ENCODE data around the gene RAET1G. TPM values are rescaled to one million over a fixed set of nuclear protein-coding genes. Genes with fewer than 3 reads are reported as not detected.
A peak's percentile ranks its signal among the peaks of the same experiment; 100 is the strongest.

RAET1G gene
- total RNA-seq, 4 donors from 2014 or later, result 1.4 TPM; not detected in 3

- no peak for TF ChIP-seq CTCF (IDR thresholded peaks at IDR 0.05)
- DNase-seq, result no peak
- Histone ChIP-seq H3K27ac (no peak overlapping the region), H3K9me3 (no peaks in the 10 kb centered on the region), H3K4me3 (no peak overlapping the region), H3K4me1 (no peaks in the 10 kb centered on the region), H3K36me3 (no peaks in the 10 kb centered on the region), H3K27me3 (no peaks in the 10 kb centered on the region)
- intact Hi-C loops (cut with DNase I; ENCODE audit: low total_unique reads), result no loop called here
Observed at GRCh38 chr6:149888093-149888492, 34.8 kb downstream of the RAET1G start.

GRCh38 chr6:149887343-149887742 lies 35.6 kb downstream of the RAET1G start:
- no peak for DNase-seq
- Histone ChIP-seq H3K4me3 (no peak overlapping the region), H3K9me3 (no peaks in the 10 kb centered on the region), H3K27ac (no peak overlapping the region), H3K36me3 (no peaks in the 10 kb centered on the region), H3K27me3 (no peaks in the 10 kb centered on the region), H3K4me1 (no peaks in the 10 kb centered on the region)
- no peak for TF ChIP-seq CTCF (IDR thresholded peaks at IDR 0.05)
- TF ChIP-seq POLR2A (IDR thresholded peaks at IDR 0.05), result no peak
- intact Hi-C loops (cut with DNase I; ENCODE audit: low total_unique reads), result no loop called here

DNA sequence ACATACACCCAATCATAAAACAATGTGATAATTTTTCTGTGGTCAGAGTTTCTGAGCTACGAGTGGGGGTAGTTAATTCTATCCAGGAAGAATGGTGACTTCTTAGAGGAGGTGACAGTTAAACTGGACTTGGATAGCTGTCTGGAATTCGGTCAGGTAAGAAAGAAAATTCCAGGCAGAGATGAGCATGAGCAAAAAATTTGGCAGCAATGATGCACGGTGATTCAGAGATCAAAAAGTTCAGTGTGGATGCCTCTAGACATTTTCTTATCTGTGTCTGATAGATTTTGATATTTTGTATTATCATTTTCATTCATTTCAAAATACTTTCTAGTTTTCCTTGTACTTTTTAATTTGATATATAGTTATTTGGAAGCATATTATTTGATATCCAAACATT lies 37.0 kb downstream of the RAET1G start:
- Histone ChIP-seq H3K27me3 (no peaks in the 10 kb centered on the region), H3K9me3 (no peaks in the 10 kb centered on the region), H3K36me3 (no peaks in the 10 kb centered on the region), H3K4me1 (no peaks in the 10 kb centered on the region), H3K4me3 (no peak overlapping the region), H3K27ac (no peak overlapping the region)
- intact Hi-C loops (cut with DNase I; ENCODE audit: low total_unique reads), result no loop called here
- DNase-seq, result no peak
- TF ChIP-seq CTCF (IDR thresholded peaks at IDR 0.05), result no peak
- no peak for TF ChIP-seq POLR2A (IDR thresholded peaks at IDR 0.05)

GRCh38 chr6:149884617-149885016 lies 38.3 kb downstream of the RAET1G start:
- Histone ChIP-seq H3K4me3 (no peak overlapping the region), H3K27me3 (no peaks in the 10 kb centered on the region), H3K9me3 (no peaks in the 10 kb centered on the region), H3K4me1 (no peaks in the 10 kb centered on the region), H3K36me3 (no peaks in the 10 kb centered on the region), H3K27ac (no peak overlapping the region)
- no peak for DNase-seq
- intact Hi-C loops (cut with DNase I; ENCODE audit: low total_unique reads), result no loop called here
- TF ChIP-seq POLR2A (IDR thresholded peaks at IDR 0.05) (no peak), CTCF (IDR thresholded peaks at IDR 0.05) (no peak)

GRCh38 chr6:149884215-149884614 lies 38.7 kb downstream of the RAET1G start:
- DNase-seq, result peak in 1 of 2 donors; percentile 36
- Histone ChIP-seq H3K9me3 (no peaks in the 10 kb centered on the region), H3K27ac (no peak overlapping the region), H3K4me1 (no peaks in the 10 kb centered on the region), H3K27me3 (no peaks in the 10 kb centered on the region), H3K4me3 (no peak overlapping the region), H3K36me3 (no peaks in the 10 kb centered on the region)
- TF ChIP-seq POLR2A (IDR thresholded peaks at IDR 0.05) (no peak), CTCF (IDR thresholded peaks at IDR 0.05) (no peak)
- intact Hi-C loops (cut with DNase I; ENCODE audit: low total_unique reads), result no loop called here
